GM23338 (cell line): Measurements from ENCODE around the gene PKP2. TPM values are rescaled to one million over a fixed set of nuclear protein-coding genes. Genes with fewer than 3 reads are reported as not detected.

Experiments
- EZH2 ChIP-seq: fragments of 200-600 bp; sonication (generic); IDR thresholded peaks from one replicate; pipeline ENCODE4 v1.8.0; 2017; ENCODE audit warnings: antibody characterized with exemption, mild to moderate bottlenecking, low read depth; ENCODE audit not compliant: unreplicated experiment
- ZNF114 ChIP-seq: fragments of 250-450 bp; sonication (Bioruptor Pico); IDR thresholded peaks from 2 replicates; pipeline ENCODE4 v1.5.0; 2020; ENCODE audit warnings: mild to moderate bottlenecking, moderate library complexity
- ZNF331 ChIP-seq: fragments of 250-450 bp; sonication (Bioruptor Pico); IDR thresholded peaks from 2 replicates; pipeline ENCODE4 v1.5.0; 2020; ENCODE audit warnings: low read depth, mild to moderate bottlenecking, moderate library complexity
- ZNF462 ChIP-seq: fragments of 250-450 bp; sonication (Bioruptor Pico); IDR thresholded peaks from 2 replicates; pipeline ENCODE4 v1.5.0; 2020; ENCODE audit warnings: mild to moderate bottlenecking, moderate library complexity
- polyA plus RNA-seq: library from polyadenylated mRNA; unstranded; fragments of >200 nt; fragmentation: Nextera tagmentation; extraction: Ambion mirVana; gene quantifications from 2 replicates; pipeline ENCODE4 v1.2.1, GENCODE V29; 2016
- total RNA-seq: library from RNA; depleted of rRNA; stranded (reverse); fragments of >200 nt; shearing (Covaris generic); gene quantifications from 2 replicates; pipeline ENCODE4 v1.2.3, GENCODE V29; 2014
- TF ChIP-seq, protein P1 (sequence below): IDR thresholded peaks from one replicate; pipeline ENCODE4 v1.6.1; 2018; ENCODE audit warnings: antibody characterized with exemption; ENCODE audit not compliant: unreplicated experiment
- TF ChIP-seq, protein P2 (sequence below): IDR thresholded peaks from 2 replicates; pipeline ENCODE4 v1.6.1; 2016; ENCODE audit warnings: antibody characterized with exemption

PKP2 gene
- total and polyA plus RNA-seq, 2 experiments from 2014 or later = 24.6 to 47.6 TPM

- TF ChIP-seq ZNF462 (CRISPR knock-in tag) (no peak), EZH2 (no peak), ZNF331 (CRISPR knock-in tag) (no peak), ZNF114 (CRISPR knock-in tag) (no peak)
- TF ChIP-seq, protein P1, sequence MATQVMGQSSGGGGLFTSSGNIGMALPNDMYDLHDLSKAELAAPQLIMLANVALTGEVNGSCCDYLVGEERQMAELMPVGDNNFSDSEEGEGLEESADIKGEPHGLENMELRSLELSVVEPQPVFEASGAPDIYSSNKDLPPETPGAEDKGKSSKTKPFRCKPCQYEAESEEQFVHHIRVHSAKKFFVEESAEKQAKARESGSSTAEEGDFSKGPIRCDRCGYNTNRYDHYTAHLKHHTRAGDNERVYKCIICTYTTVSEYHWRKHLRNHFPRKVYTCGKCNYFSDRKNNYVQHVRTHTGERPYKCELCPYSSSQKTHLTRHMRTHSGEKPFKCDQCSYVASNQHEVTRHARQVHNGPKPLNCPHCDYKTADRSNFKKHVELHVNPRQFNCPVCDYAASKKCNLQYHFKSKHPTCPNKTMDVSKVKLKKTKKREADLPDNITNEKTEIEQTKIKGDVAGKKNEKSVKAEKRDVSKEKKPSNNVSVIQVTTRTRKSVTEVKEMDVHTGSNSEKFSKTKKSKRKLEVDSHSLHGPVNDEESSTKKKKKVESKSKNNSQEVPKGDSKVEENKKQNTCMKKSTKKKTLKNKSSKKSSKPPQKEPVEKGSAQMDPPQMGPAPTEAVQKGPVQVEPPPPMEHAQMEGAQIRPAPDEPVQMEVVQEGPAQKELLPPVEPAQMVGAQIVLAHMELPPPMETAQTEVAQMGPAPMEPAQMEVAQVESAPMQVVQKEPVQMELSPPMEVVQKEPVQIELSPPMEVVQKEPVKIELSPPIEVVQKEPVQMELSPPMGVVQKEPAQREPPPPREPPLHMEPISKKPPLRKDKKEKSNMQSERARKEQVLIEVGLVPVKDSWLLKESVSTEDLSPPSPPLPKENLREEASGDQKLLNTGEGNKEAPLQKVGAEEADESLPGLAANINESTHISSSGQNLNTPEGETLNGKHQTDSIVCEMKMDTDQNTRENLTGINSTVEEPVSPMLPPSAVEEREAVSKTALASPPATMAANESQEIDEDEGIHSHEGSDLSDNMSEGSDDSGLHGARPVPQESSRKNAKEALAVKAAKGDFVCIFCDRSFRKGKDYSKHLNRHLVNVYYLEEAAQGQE = no peak
- TF ChIP-seq, protein P2, sequence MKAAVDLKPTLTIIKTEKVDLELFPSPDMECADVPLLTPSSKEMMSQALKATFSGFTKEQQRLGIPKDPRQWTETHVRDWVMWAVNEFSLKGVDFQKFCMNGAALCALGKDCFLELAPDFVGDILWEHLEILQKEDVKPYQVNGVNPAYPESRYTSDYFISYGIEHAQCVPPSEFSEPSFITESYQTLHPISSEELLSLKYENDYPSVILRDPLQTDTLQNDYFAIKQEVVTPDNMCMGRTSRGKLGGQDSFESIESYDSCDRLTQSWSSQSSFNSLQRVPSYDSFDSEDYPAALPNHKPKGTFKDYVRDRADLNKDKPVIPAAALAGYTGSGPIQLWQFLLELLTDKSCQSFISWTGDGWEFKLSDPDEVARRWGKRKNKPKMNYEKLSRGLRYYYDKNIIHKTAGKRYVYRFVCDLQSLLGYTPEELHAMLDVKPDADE = no peak
Measured at GRCh38 chr12:32780071-32780470, 116.5 kb downstream of the PKP2 start (continued).
